ENCODE measurements around the gene FMO5. TPM values are rescaled to one million over a fixed set of nuclear protein-coding genes. Genes with fewer than 3 reads are reported as not detected.
A peak's percentile ranks its signal among the peaks of the same experiment; 100 is the strongest.

Gene FMO5
- total and polyA plus RNA-seq, 2 of the 13 experiments (the other 11 are each of a cell fraction or from before 2014, with no cell fraction given), result 48.2 to 149 TPM

DNA sequence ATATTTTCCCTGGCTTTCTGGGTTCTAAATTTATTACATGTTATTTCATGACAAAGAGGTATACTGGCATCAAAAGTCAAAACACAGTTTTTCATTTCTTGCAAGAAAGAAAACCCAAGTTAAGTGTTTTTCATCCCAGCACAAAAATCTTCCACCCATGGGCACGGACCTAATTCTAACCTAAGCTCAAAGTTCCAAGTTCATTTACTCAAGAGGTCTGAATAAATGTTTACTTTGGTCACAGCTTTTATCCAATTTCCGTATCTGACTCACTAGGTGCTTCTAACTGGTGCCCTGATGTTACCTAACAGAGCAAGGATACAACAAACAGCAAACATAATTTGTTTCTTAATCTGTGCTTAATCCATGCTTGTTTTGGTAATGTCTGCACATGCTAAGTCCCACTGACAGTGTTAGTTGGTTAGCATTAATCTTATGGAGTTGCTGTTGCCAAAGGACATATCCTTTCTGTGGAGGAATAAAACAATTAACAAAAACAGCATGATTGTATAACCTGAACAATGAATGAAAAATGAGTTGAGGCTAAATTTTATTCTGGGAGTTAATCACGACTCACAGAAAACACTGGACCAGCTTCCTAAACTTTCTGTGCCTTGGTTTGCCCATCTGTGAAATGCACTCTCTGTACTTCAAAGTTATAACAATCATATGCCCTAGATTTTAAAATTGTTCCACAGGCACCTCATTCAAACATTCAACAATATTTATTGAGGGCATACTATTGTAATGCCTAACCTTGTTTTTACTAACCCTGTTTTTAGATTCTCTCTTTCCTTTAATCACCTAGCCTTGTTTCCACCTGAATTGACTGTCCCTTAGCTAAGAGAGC lies 13.1 kb upstream of the FMO5 start (continued):
- TF ChIP-seq ZNF331 (CRISPR knock-in tag; IDR thresholded peaks at IDR 0.05), result peak; percentile 81
- TF ChIP-seq CBFB (CRISPR knock-in tag; IDR thresholded peaks at IDR 0.05), result 0 out of 2 replicates have a peak, but pooled peaks have one; percentile 23
- no peak for TF ChIP-seq ZNF75D (CRISPR knock-in tag; IDR thresholded peaks at IDR 0.05; ENCODE audit: borderline replicate concordance)
- peak; percentile 91; the same call in 1 of the 2 replicates for TF ChIP-seq HMG20A (CRISPR knock-in tag; IDR thresholded peaks at IDR 0.05; ENCODE audit: borderline replicate concordance)
- TF ChIP-seq RBAK (CRISPR knock-in tag; IDR thresholded peaks at IDR 0.05), result no peak
- TF ChIP-seq, protein P1, sequence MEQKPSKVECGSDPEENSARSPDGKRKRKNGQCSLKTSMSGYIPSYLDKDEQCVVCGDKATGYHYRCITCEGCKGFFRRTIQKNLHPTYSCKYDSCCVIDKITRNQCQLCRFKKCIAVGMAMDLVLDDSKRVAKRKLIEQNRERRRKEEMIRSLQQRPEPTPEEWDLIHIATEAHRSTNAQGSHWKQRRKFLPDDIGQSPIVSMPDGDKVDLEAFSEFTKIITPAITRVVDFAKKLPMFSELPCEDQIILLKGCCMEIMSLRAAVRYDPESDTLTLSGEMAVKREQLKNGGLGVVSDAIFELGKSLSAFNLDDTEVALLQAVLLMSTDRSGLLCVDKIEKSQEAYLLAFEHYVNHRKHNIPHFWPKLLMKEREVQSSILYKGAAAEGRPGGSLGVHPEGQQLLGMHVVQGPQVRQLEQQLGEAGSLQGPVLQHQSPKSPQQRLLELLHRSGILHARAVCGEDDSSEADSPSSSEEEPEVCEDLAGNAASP (CRISPR knock-in tag; IDR thresholded peaks at IDR 0.05; ENCODE audit: borderline replicate concordance), result peak; percentile 95
- 0 out of 2 replicates have a peak, but pooled peaks have one; percentile 28 for TF ChIP-seq ZNF232 (CRISPR knock-in tag; IDR thresholded peaks at IDR 0.05; ENCODE audit: borderline replicate concordance)
- no peak for TF ChIP-seq HNRNPLL (IDR thresholded peaks at IDR 0.05; ENCODE audit: low read depth, low read length, poor library complexity, severe bottlenecking)
- TF ChIP-seq ZNF446 (CRISPR knock-in tag; IDR thresholded peaks at IDR 0.05), result no peak
- TF ChIP-seq, protein P2, sequence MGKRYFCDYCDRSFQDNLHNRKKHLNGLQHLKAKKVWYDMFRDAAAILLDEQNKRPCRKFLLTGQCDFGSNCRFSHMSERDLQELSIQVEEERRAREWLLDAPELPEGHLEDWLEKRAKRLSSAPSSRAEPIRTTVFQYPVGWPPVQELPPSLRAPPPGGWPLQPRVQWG (CRISPR knock-in tag; IDR thresholded peaks at IDR 0.05; ENCODE audit: borderline replicate concordance, low read depth), result no peak
- TF ChIP-seq ZNF589 (CRISPR knock-in tag; conservative IDR thresholded peaks at IDR 0.05), result no peak
- TF ChIP-seq SKI (IDR thresholded peaks at IDR 0.05; ENCODE audit: partially characterized antibody), result peak; percentile 76
- TF ChIP-seq, protein P3, sequence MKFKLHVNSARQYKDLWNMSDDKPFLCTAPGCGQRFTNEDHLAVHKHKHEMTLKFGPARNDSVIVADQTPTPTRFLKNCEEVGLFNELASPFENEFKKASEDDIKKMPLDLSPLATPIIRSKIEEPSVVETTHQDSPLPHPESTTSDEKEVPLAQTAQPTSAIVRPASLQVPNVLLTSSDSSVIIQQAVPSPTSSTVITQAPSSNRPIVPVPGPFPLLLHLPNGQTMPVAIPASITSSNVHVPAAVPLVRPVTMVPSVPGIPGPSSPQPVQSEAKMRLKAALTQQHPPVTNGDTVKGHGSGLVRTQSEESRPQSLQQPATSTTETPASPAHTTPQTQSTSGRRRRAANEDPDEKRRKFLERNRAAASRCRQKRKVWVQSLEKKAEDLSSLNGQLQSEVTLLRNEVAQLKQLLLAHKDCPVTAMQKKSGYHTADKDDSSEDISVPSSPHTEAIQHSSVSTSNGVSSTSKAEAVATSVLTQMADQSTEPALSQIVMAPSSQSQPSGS (CRISPR knock-in tag; IDR thresholded peaks at IDR 0.05), result peak; percentile 50; the same call in 1 of the 2 replicates
- TF ChIP-seq ELF3 (CRISPR knock-in tag; IDR thresholded peaks at IDR 0.05), result peak; percentile 96
- TF ChIP-seq, protein P4, sequence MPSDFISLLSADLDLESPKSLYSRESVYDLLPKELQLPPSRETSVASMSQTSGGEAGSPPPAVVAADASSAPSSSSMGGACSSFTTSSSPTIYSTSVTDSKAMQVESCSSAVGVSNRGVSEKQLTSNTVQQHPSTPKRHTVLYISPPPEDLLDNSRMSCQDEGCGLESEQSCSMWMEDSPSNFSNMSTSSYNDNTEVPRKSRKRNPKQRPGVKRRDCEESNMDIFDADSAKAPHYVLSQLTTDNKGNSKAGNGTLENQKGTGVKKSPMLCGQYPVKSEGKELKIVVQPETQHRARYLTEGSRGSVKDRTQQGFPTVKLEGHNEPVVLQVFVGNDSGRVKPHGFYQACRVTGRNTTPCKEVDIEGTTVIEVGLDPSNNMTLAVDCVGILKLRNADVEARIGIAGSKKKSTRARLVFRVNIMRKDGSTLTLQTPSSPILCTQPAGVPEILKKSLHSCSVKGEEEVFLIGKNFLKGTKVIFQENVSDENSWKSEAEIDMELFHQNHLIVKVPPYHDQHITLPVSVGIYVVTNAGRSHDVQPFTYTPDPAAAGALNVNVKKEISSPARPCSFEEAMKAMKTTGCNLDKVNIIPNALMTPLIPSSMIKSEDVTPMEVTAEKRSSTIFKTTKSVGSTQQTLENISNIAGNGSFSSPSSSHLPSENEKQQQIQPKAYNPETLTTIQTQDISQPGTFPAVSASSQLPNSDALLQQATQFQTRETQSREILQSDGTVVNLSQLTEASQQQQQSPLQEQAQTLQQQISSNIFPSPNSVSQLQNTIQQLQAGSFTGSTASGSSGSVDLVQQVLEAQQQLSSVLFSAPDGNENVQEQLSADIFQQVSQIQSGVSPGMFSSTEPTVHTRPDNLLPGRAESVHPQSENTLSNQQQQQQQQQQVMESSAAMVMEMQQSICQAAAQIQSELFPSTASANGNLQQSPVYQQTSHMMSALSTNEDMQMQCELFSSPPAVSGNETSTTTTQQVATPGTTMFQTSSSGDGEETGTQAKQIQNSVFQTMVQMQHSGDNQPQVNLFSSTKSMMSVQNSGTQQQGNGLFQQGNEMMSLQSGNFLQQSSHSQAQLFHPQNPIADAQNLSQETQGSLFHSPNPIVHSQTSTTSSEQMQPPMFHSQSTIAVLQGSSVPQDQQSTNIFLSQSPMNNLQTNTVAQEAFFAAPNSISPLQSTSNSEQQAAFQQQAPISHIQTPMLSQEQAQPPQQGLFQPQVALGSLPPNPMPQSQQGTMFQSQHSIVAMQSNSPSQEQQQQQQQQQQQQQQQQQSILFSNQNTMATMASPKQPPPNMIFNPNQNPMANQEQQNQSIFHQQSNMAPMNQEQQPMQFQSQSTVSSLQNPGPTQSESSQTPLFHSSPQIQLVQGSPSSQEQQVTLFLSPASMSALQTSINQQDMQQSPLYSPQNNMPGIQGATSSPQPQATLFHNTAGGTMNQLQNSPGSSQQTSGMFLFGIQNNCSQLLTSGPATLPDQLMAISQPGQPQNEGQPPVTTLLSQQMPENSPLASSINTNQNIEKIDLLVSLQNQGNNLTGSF (CRISPR knock-in tag; IDR thresholded peaks at IDR 0.05), result no peak
- TF ChIP-seq HNF4A (CRISPR knock-in tag; IDR thresholded peaks at IDR 0.05), result peak; percentile 97
- no peak for TF ChIP-seq ZZZ3 (CRISPR knock-in tag; IDR thresholded peaks at IDR 0.05; ENCODE audit: borderline replicate concordance)
- TF ChIP-seq, protein P5, sequence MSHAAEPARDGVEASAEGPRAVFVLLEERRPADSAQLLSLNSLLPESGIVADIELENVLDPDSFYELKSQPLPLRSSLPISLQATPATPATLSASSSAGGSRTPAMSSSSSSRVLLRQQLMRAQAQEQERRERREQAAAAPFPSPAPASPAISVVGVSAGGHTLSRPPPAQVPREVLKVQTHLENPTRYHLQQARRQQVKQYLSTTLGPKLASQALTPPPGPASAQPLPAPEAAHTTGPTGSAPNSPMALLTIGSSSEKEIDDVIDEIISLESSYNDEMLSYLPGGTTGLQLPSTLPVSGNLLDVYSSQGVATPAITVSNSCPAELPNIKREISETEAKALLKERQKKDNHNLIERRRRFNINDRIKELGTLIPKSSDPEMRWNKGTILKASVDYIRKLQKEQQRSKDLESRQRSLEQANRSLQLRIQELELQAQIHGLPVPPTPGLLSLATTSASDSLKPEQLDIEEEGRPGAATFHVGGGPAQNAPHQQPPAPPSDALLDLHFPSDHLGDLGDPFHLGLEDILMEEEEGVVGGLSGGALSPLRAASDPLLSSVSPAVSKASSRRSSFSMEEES (CRISPR knock-in tag; IDR thresholded peaks at IDR 0.05), result peak; percentile 94
- no peak for TF ChIP-seq PHF5A (CRISPR knock-in tag; IDR thresholded peaks at IDR 0.05; ENCODE audit: low read depth, unreplicated experiment)

Measured in HepG2 (cell line).